ENCODE results near the gene N4BP2. TPM values are rescaled to one million over a fixed set of nuclear protein-coding genes. Genes with fewer than 3 reads are reported as not detected.

N4BP2 gene
- polyA plus RNA-seq, 1 donor: 16.9 TPM

DNA sequence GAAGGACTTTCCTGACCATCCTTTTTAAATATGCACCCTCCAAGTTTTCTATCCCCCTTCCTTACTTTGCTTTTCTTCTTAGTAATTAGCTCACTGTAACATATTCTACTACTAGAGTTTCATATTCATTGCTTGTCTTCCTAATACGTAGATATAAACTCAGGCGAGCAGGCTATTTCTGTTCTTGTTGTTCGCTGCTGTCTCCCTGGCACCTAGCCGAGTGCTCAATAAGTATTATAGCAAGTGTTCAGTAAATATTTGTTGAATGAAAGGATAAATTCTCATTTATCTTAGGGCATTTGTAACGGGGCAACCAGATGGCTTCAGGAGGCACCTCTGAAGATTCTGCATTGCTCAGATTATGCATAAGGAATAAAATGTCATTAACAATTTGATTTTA, 133.4 kb downstream of the N4BP2 start:
- Histone ChIP-seq H3K4me3 (ENCODE audit: low read length) (no peak overlapping the region), H3K9me3 (ENCODE audit: control insufficient read depth, low read depth, low read length) (no peaks in the 10 kb centered on the region), H3K4me1 (ENCODE audit: control insufficient read depth, insufficient read depth, low read length) (peaks cover 21% of the 10 kb centered on the region), H3K27me3 (ENCODE audit: control insufficient read depth, insufficient read depth, low read length) (no peaks in the 10 kb centered on the region), H3K27ac (ENCODE audit: low read length) (no peak overlapping the region), H3K36me3 (ENCODE audit: control insufficient read depth, insufficient read depth, low read length) (no peaks in the 10 kb centered on the region)
- no peak for DNase-seq
- 38% methylated on average over 1 of the region's 5 CpGs for WGBS (ENCODE audit: insufficient coverage, low lambda C conversion rate)

DNA sequence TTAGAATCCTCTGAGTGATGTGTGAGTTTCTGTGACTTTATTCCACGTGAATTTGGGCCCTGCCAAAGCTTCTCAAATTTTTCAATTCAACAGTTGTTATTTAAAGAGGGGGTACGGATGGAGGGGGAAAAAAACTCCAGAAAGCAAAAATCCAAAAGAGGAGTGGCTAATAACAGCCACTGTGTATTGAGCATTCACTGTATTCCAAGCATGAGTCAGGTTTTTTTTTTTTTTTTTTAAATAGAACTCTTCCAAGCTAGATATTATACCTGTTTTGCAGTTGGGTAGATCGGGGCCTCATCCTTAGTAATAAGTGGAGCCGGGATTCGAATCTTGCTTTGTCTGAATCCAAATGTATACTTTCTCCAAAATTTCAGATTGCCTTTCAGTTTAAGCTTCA, 133.8 kb downstream of the N4BP2 start:
- peaks cover 21% of the 10 kb centered on the region for H3K4me1 ChIP-seq (ENCODE audit: control insufficient read depth, insufficient read depth, low read length)
- H3K4me3 ChIP-seq (ENCODE audit: low read length): no peak overlapping the region
- no CpG with 5 or more reads among the region's 5 CpGs for WGBS (ENCODE audit: insufficient coverage, low lambda C conversion rate)
- no peak for DNase-seq
- H3K27ac ChIP-seq (ENCODE audit: low read length): no peak overlapping the region
- no peaks in the 10 kb centered on the region for H3K9me3 ChIP-seq (ENCODE audit: control insufficient read depth, low read depth, low read length)
- no peaks in the 10 kb centered on the region for H3K36me3 ChIP-seq (ENCODE audit: control insufficient read depth, insufficient read depth, low read length)
- no peaks in the 10 kb centered on the region for H3K27me3 ChIP-seq (ENCODE audit: control insufficient read depth, insufficient read depth, low read length)

DNA sequence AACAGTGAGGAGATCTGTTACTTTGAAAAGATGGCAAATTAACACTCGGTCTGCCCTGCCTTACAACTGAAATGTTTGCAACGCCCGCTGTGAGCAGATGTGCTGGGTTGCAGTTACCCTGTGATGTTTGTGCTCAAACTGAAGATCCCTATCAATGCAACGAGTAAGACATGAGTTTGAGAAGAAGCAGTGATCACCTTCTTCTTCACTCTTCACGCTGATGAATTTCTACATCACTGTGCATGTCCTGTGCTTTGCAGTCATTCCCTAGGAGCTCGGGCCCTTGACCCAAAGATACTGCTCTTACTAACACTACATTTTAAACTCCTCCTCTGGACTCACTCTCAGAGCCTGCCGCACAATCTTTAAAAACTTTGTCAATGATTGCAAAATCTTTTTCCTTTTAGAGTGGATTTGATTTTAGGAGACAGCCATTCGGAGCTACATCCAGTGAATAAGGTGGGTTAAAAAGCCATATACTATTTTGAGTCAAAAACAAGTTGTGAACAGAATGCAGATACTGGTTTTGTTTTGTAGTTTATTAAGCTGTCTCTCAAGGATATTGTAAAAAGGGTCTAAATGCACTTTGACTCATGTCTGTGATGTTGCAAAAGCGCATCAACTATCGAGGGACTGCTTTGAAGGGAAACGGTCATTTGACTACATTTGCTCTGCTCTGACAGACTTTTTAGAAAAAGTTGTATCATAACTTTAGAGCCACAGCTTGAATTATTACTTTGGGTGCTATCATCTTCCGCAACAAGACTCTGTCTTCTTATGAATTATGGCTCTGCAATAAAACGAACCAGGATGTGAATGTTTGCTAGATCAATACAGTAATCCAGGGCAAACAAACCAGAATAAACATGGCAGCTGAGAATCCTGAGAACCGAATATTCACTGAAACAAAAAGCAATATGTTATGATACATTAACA, 134.5 kb downstream of the N4BP2 start:
- Histone ChIP-seq H3K36me3 (ENCODE audit: control insufficient read depth, insufficient read depth, low read length) (no peaks in the 10 kb centered on the region), H3K4me1 (ENCODE audit: control insufficient read depth, insufficient read depth, low read length) (peaks cover 21% of the 10 kb centered on the region), H3K4me3 (ENCODE audit: low read length) (no peak overlapping the region), H3K9me3 (ENCODE audit: control insufficient read depth, low read depth, low read length) (no peaks in the 10 kb centered on the region), H3K27ac (ENCODE audit: low read length) (peak overlapping the region; percentile 6), H3K27me3 (ENCODE audit: control insufficient read depth, insufficient read depth, low read length) (no peaks in the 10 kb centered on the region)
- DNase-seq: peak; percentile 33 to 76
- WGBS (ENCODE audit: insufficient coverage, low lambda C conversion rate): 14% methylated on average over 2 of the region's 14 CpGs

DNA sequence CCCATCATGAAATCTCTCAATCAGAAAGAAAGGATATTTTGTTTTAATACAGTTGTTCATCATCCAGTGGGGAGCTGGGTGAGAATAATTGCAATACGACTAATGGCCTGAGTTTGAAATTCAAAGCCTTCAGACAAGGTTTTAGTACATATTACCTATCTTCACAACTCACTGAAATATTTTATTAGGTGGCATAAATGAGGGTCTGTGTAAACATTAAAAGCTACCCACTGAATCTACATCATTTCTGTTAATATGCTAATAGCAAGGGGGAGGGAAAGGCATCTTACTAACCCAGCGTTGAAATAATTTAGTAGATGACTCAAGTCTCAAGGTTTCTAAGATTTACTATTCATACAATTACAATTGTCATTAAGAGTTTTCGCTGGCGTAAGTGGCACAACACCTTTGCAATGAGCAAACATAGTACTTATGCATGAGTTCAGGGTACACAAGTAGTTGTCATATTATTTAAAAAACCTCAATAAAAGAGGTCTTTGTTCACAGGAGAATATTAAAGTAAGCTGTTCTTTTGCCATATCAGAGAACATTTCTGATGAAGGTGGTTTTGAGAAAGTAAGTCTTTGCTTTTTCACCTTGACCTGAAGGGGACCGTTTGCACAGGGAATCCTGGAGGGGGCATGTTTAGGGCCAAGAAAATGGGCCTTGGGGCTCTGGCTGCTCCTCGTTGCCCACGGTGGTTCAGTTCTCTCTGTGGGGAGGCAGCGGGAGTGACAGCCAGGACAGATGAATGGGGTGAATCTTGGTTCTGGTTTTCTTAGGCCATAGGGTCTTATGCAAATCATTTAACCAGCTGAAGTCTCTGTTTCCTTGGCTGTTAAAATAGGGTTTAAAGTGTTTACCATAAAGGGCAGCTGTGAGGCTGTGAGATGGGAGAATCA, 135.7 kb downstream of the N4BP2 start:
- no peak for DNase-seq
- Histone ChIP-seq H3K4me1 (ENCODE audit: control insufficient read depth, insufficient read depth, low read length) (peaks cover 21% of the 10 kb centered on the region), H3K36me3 (ENCODE audit: control insufficient read depth, insufficient read depth, low read length) (no peaks in the 10 kb centered on the region), H3K4me3 (ENCODE audit: low read length) (no peak overlapping the region), H3K27ac (ENCODE audit: low read length) (no peak overlapping the region), H3K27me3 (ENCODE audit: control insufficient read depth, insufficient read depth, low read length) (no peaks in the 10 kb centered on the region), H3K9me3 (ENCODE audit: control insufficient read depth, low read depth, low read length) (no peaks in the 10 kb centered on the region)
- 50% methylated on average over 2 of the region's 8 CpGs for WGBS (ENCODE audit: insufficient coverage, low lambda C conversion rate)

DNA sequence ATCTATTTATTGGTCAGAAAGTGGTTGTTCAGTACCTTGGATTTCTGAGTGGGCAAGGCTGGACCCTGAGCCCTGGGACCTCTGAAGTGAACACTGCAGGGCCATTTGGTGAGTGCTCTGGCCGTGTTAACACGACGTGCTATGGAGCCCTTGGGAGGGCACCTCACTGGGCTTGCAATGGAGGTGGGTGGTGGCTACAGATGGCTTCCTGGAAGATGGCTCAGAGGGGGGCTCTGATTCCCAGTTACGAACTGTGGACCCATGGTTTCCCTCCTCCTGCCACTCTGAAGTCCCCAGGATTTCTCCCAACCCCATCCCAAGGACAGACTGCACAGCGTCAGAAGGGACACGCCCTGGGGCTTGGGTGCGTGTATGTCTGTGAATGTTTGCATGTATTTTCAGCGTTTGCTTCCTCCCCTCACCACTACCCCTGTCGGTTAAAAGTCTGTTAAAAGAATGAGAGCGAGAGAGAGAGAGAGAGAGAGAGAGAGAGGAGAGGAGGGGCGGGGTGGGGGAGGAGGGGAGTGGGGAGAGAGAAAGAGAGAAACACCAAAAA, 136.4 kb downstream of the N4BP2 start:
- WGBS (ENCODE audit: insufficient coverage, low lambda C conversion rate): no CpG with 5 or more reads among the region's 11 CpGs
- peaks cover 21% of the 10 kb centered on the region for H3K4me1 ChIP-seq (ENCODE audit: control insufficient read depth, insufficient read depth, low read length)
- H3K27me3 ChIP-seq (ENCODE audit: control insufficient read depth, insufficient read depth, low read length): no peaks in the 10 kb centered on the region
- H3K36me3 ChIP-seq (ENCODE audit: control insufficient read depth, insufficient read depth, low read length): no peaks in the 10 kb centered on the region
- H3K27ac ChIP-seq (ENCODE audit: low read length): no peak overlapping the region
- no peak overlapping the region for H3K4me3 ChIP-seq (ENCODE audit: low read length)
- no peaks in the 10 kb centered on the region for H3K9me3 ChIP-seq (ENCODE audit: control insufficient read depth, low read depth, low read length)
- DNase-seq: peak; percentile 35 to 68

DNA sequence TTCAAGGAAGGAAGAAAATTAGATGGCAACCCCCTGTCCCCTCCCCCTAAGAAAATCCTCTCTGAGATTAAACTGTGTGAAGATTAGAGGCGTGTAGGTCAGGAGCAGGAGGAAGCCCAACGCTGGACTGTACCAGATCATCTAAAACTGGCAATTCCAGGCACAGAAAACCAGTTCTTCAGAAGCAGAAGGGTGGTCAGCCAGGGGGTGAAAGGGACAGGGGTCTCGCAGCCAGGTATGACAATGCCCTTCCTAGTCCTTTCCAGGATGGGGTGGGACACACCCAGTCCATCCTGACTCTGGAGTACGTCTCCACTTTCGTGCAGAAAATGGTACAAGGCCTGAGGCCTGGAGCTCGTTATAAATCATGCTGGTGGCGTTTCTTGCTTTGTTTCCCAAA, 136.9 kb downstream of the N4BP2 start:
- Histone ChIP-seq H3K4me3 (ENCODE audit: low read length) (no peak overlapping the region), H3K27me3 (ENCODE audit: control insufficient read depth, insufficient read depth, low read length) (no peaks in the 10 kb centered on the region), H3K9me3 (ENCODE audit: control insufficient read depth, low read depth, low read length) (no peaks in the 10 kb centered on the region), H3K36me3 (ENCODE audit: control insufficient read depth, insufficient read depth, low read length) (no peaks in the 10 kb centered on the region), H3K4me1 (ENCODE audit: control insufficient read depth, insufficient read depth, low read length) (peaks cover 21% of the 10 kb centered on the region), H3K27ac (ENCODE audit: low read length) (no peak overlapping the region)
- WGBS (ENCODE audit: insufficient coverage, low lambda C conversion rate): no CpG with 5 or more reads among the region's 7 CpGs
- DNase-seq: no peak

DNA sequence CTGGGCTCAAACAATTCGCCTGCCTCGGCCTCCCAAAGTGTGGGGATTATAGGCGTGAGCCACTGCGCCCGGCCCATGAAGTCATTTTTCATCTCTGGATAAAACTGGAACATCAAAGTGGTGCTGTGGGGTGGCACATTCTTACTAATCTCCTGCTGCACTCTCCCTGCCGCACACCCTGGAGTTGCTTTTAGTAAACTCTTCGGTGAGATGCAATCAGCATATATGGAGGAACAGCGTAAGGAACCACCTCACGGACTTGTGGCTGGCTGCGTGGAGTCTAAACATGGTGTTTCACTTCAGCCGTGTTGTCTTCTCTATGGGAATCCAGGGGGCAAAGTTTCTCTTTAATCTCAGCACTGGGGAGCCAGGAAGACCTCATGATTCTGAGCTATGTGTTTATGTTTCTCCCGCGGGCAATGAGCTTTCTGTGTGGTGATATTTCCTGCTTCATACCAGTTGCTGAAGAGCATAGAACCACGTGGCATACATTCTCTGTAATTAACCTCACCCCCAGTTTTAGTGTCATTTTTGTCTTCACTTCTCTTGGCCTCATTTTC, 138.0 kb downstream of the N4BP2 start:
- H3K4me1 ChIP-seq (ENCODE audit: control insufficient read depth, insufficient read depth, low read length): peaks cover 21% of the 10 kb centered on the region
- no peaks in the 10 kb centered on the region for H3K36me3 ChIP-seq (ENCODE audit: control insufficient read depth, insufficient read depth, low read length)
- H3K9me3 ChIP-seq (ENCODE audit: control insufficient read depth, low read depth, low read length): no peaks in the 10 kb centered on the region
- H3K27me3 ChIP-seq (ENCODE audit: control insufficient read depth, insufficient read depth, low read length): no peaks in the 10 kb centered on the region
- H3K27ac ChIP-seq (ENCODE audit: low read length): peak overlapping the region; percentile 49
- peak; percentile 56 to 93 for DNase-seq
- H3K4me3 ChIP-seq (ENCODE audit: low read length): no peak overlapping the region
- 0% methylated on average over 1 of the region's 14 CpGs for WGBS (ENCODE audit: insufficient coverage, low lambda C conversion rate)

DNA sequence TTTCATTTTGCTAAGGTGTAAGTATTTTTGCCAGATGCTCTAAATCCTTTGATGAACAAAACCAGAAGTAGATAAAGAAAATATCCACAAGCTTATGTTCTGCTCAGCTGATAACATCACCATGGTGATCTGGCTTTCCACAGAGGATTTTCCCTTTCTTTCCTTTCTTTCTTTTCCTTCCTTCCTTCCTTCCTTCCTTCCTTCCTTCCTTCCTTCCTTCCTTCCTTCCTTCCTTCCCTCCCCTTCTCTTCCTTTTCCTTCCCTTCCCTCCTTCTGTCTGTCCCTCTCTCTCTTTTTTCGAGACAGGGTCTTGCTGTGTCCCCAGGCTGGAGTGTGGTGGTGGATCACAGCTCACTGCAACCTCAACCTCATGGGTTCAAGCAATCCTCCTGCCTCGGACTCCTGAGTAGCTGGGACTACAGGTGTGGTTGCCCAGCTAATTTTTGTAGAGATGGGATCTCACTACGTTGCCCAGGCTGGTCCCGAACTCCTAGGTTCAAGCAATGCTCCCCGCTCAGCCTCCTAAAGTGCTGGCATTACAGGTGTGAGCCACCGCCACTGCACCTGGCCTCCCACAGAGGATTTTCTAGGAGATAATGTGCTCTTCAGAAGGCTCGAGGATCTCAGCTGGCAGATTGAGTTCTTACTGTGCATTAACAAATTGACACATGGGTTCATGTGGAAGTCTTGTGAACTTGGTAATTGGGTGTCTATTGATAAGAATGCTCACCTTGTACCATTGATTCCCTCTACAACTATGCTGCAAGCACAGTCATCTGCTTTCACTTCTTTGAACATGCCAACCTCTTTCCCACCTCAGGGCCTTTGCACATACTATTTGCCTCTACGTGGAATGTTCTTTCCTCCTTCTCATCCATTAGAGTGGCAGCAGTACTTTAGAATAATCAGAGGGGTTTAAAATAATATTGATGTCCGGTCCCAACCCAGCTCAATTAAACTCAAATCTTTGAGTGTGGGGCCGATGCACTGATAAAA, 138.8 kb downstream of the N4BP2 start:
- Histone ChIP-seq H3K27ac (ENCODE audit: low read length) (peak overlapping the region; percentile 49), H3K36me3 (ENCODE audit: control insufficient read depth, insufficient read depth, low read length) (no peaks in the 10 kb centered on the region), H3K27me3 (ENCODE audit: control insufficient read depth, insufficient read depth, low read length) (no peaks in the 10 kb centered on the region), H3K4me1 (ENCODE audit: control insufficient read depth, insufficient read depth, low read length) (peaks cover 21% of the 10 kb centered on the region), H3K9me3 (ENCODE audit: control insufficient read depth, low read depth, low read length) (no peaks in the 10 kb centered on the region), H3K4me3 (ENCODE audit: low read length) (no peak overlapping the region)
- WGBS (ENCODE audit: insufficient coverage, low lambda C conversion rate): no CpG with 5 or more reads among the region's 10 CpGs
- no peak for DNase-seq

DNA sequence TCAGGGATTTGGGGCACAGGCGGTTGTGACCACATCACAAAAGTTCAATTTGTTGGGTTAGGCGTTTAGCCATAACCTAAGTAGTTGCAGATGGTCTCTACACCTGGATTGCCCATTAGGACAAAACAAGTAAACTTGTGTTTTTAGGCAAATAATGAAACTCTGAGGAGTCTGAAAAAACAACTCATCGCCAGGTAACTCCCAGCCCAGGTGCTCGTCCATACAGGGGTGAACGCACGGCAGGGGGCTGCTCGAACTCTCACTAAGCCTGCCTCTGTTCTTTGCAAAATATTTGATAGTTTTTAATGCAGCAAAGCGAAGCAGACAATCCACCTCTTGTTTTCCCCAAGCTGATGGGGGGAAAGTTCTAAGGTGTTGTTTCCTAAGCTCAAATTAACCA, 139.6 kb downstream of the N4BP2 start:
- Histone ChIP-seq H3K4me1 (ENCODE audit: control insufficient read depth, insufficient read depth, low read length) (peaks cover 16% of the 10 kb centered on the region), H3K9me3 (ENCODE audit: control insufficient read depth, low read depth, low read length) (no peaks in the 10 kb centered on the region), H3K27ac (ENCODE audit: low read length) (no peak overlapping the region), H3K4me3 (ENCODE audit: low read length) (no peak overlapping the region), H3K36me3 (ENCODE audit: control insufficient read depth, insufficient read depth, low read length) (no peaks in the 10 kb centered on the region), H3K27me3 (ENCODE audit: control insufficient read depth, insufficient read depth, low read length) (no peaks in the 10 kb centered on the region)
- no CpG with 5 or more reads among the region's 8 CpGs for WGBS (ENCODE audit: insufficient coverage, low lambda C conversion rate)
- DNase-seq: no peak
